Caco-2 (cell line): ENCODE results near the gene ARSB. TPM values are rescaled to one million over a fixed set of nuclear protein-coding genes. Genes with fewer than 3 reads are reported as not detected.
"Not testable (repeated sequence)": the region's sequence is repeated elsewhere in the genome, so short reads cannot be mapped to it uniquely, and the experiment has no call there.

Source experiments
- BruUV-seq: library from RNA; stranded (reverse); fragments of 400-500 nt; replicated peaks from 2 replicates; lab custom pipeline; 2021; lab: Mats Ljungman, UMichigan
- CTCF ChIA-PET: fragments of 300-600 bp; sonication (Branson Sonifier 250); formaldehyde crosslinking; loops from one replicate; lab custom pipeline; 2022; ENCODE audit warnings: antibody characterized with exemption; lab: Charles Lee
- POLR2A ChIA-PET: fragments of 300-600 bp; sonication (Branson Sonifier 250); formaldehyde crosslinking; loops from one replicate; lab custom pipeline; 2022; ENCODE audit warnings: antibody characterized with exemption; lab: Charles Lee
- DNase-seq, 2 experiments: peaks; one replicate each; pipeline versions ENCODE4 v3.0.0 to v3.0.0-alpha.2; 2020 to 2022
- H3K27me3 ChIP-seq: replicated peaks from 2 replicates; pipeline ENCODE4 v1.6.0; 2011; ENCODE audit warnings: low read length; ENCODE audit not compliant: control insufficient read depth, insufficient read depth
- H3K36me3 ChIP-seq: 2 replicates; pipeline ENCODE4 v1.5.1; 2011; ENCODE audit warnings: low read length; ENCODE audit not compliant: control insufficient read depth, insufficient read depth
- H3K4me1 ChIP-seq: fragments of 250-450 bp; sonication (Bioruptor Pico); 2 replicates; pipeline ENCODE4 v1.5.1; 2020; ENCODE audit warnings: mild to moderate bottlenecking
- H3K4me3 ChIP-seq: 2 replicates; pipeline ENCODE4 v1.5.1; 2011; ENCODE audit warnings: low read depth, mild to moderate bottlenecking, control low read depth, low read length
- H3K9me3 ChIP-seq: fragments of 250-450 bp; sonication (Bioruptor Pico); 2 replicates; pipeline ENCODE4 v1.5.1; 2020; ENCODE audit warnings: mild to moderate bottlenecking, moderate library complexity
- H3K27ac Mint-ChIP-seq: one replicate; pipeline ENCODE4 v1.8.0; 2022; ENCODE audit warnings: mixed read lengths; ENCODE audit not compliant: unreplicated experiment
- H3K27me3 Mint-ChIP-seq: one replicate; pipeline ENCODE4 v1.8.0; 2022; ENCODE audit warnings: mixed read lengths; ENCODE audit not compliant: insufficient read depth, unreplicated experiment
- H3K36me3 Mint-ChIP-seq: one replicate; pipeline ENCODE4 v1.8.0; 2022; ENCODE audit warnings: mild to moderate bottlenecking, mixed read lengths; ENCODE audit not compliant: insufficient read depth, unreplicated experiment
- H3K4me1 Mint-ChIP-seq: one replicate; pipeline ENCODE4 v1.8.0; 2022; ENCODE audit warnings: low read depth, mixed read lengths; ENCODE audit not compliant: unreplicated experiment
- H3K4me3 Mint-ChIP-seq: one replicate; pipeline ENCODE4 v1.8.0; 2022; ENCODE audit warnings: mild to moderate bottlenecking, moderate library complexity, mixed read lengths; ENCODE audit not compliant: unreplicated experiment
- H3K9me3 Mint-ChIP-seq: one replicate; pipeline ENCODE4 v1.8.0; 2022; ENCODE audit warnings: mixed read lengths; ENCODE audit not compliant: unreplicated experiment
- intact Hi-C: fragments of 100-400 bp; cut with micrococcal nuclease; formaldehyde crosslinking; loops from one replicate; pipeline ENCODE4 v1.10.0; 2022; ENCODE audit not compliant: unreplicated experiment
- total RNA-seq: library from RNA; stranded (reverse); gene quantifications from 2 replicates; pipeline ENCODE4 v1.2.3, GENCODE V29; 2022
- TF ChIP-seq, protein P1 (sequence below), 2 experiments: fragments of 200-600 bp in 1 of 2; IDR thresholded peaks; 1 replicate in 1 of 2; 2 replicates in 1 of 2; pipeline versions ENCODE4 v1.5.1 to v1.8.0; 2011 to 2022; ENCODE audit warnings: antibody characterized with exemption in 1 of 2, control low read depth in 1 of 2, inconsistent platforms in 1 of 2, low read depth in 1 of 2, low read length in 1 of 2, mild to moderate bottlenecking in 1 of 2, moderate library complexity in 1 of 2; ENCODE audit not compliant: insufficient read depth in 1 of 2, severe bottlenecking in 1 of 2, unreplicated experiment in 1 of 2

ARSB gene
- total RNA-seq, 1 experiment from 2014 or later, result 17.4 TPM

DNA sequence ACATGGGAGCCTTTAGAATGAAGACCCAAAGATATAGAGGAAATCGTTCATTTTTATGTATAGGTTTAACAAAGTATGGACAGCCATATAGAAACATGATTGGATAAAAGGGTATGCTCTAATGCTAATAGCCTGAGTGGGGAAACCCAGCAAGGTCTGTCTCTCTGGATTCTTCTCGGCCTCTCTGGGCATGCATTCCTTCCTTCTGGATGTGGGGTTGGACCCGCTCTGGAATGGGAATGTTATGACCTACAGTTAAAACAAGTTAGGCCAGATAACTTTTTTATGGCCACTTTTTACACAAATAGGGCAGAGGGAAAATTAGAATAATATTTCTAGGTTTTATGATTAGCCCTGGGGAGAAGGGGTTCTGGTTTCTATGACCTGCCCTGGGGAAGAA, 103.2 kb downstream of the ARSB start:
- no peak overlapping the region for H3K4me3 Mint-ChIP-seq
- H3K36me3 Mint-ChIP-seq, result no peaks in the 10 kb centered on the region
- Histone ChIP-seq H3K36me3 (no peaks in the 10 kb centered on the region), H3K4me3 (no peak overlapping the region), H3K4me1 (no peaks in the 10 kb centered on the region), H3K27me3 (no peaks in the 10 kb centered on the region), H3K9me3 (no peaks in the 10 kb centered on the region)
- CTCF ChIA-PET, result interaction anchor here (1.4 kb wide), 1 partner anchor 17 kb away, joined by 6 read pairs; no protein-coding TSS in a partner anchor
- no peaks in the 10 kb centered on the region for H3K27me3 Mint-ChIP-seq
- DNase-seq, result peak in 1 of 2 experiments; percentile 56
- POLR2A ChIA-PET, result no interaction called here
- BruUV-seq, result no TSS peak
- TF ChIP-seq, protein P1, sequence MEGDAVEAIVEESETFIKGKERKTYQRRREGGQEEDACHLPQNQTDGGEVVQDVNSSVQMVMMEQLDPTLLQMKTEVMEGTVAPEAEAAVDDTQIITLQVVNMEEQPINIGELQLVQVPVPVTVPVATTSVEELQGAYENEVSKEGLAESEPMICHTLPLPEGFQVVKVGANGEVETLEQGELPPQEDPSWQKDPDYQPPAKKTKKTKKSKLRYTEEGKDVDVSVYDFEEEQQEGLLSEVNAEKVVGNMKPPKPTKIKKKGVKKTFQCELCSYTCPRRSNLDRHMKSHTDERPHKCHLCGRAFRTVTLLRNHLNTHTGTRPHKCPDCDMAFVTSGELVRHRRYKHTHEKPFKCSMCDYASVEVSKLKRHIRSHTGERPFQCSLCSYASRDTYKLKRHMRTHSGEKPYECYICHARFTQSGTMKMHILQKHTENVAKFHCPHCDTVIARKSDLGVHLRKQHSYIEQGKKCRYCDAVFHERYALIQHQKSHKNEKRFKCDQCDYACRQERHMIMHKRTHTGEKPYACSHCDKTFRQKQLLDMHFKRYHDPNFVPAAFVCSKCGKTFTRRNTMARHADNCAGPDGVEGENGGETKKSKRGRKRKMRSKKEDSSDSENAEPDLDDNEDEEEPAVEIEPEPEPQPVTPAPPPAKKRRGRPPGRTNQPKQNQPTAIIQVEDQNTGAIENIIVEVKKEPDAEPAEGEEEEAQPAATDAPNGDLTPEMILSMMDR (IDR thresholded peaks at IDR 0.05; ENCODE audit: insufficient read depth in 1 of 2, low read depth in 1 of 2, low read length in 1 of 2, severe bottlenecking in 1 of 2, unreplicated experiment in 1 of 2), result no peak
- intact Hi-C loops, result no loop called here
- peaks cover 7% of the 10 kb centered on the region for H3K4me1 Mint-ChIP-seq
- H3K9me3 Mint-ChIP-seq, result no peaks in the 10 kb centered on the region
- no peak overlapping the region for H3K27ac Mint-ChIP-seq

DNA sequence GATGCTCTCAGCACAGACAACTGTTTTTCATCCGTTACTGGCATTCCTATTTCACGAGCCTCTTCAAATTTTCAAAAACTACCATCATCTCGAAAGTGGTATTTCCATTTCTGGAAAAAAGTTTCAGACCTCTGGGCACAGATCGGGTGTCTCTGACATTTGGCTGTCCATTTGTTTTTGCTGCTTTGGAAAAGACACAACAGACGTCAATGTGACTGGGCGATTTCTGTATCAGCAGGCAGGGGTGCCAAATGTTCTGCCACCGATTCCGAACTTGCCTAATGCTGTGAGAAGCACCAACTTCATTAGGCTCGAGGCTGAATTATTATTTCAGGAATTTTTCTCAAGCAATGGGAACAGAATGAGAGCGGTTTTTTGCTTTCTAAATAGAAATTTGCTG, 105.6 kb downstream of the ARSB start:
- no peak overlapping the region for H3K4me3 ChIP-seq
- CTCF ChIA-PET, result no interaction called here
- POLR2A ChIA-PET, result interaction anchor here (0.7 kb wide), 1 partner anchor 37 kb away, joined by 3 read pairs; no protein-coding TSS in a partner anchor
- TF ChIP-seq, protein P1 (IDR thresholded peaks at IDR 0.05; ENCODE audit: insufficient read depth in 1 of 2, low read depth in 1 of 2, low read length in 1 of 2, severe bottlenecking in 1 of 2, unreplicated experiment in 1 of 2), result no peak
- H3K9me3 Mint-ChIP-seq, result no peaks in the 10 kb centered on the region
- H3K9me3 ChIP-seq, result no peaks in the 10 kb centered on the region
- no peaks in the 10 kb centered on the region for H3K36me3 Mint-ChIP-seq
- no TSS peak for BruUV-seq
- no peaks in the 10 kb centered on the region for H3K27me3 ChIP-seq
- no peak overlapping the region for H3K27ac Mint-ChIP-seq
- DNase-seq, result no peak
- intact Hi-C loops, result loop anchor here (2.0 kb wide), 1 partner anchor 21 kb away; no protein-coding TSS in a partner anchor
- peaks cover 7% of the 10 kb centered on the region for H3K4me1 Mint-ChIP-seq
- no peaks in the 10 kb centered on the region for H3K27me3 Mint-ChIP-seq
- no peak overlapping the region for H3K4me3 Mint-ChIP-seq
- H3K36me3 ChIP-seq, result no peaks in the 10 kb centered on the region
- no peaks in the 10 kb centered on the region for H3K4me1 ChIP-seq

DNA sequence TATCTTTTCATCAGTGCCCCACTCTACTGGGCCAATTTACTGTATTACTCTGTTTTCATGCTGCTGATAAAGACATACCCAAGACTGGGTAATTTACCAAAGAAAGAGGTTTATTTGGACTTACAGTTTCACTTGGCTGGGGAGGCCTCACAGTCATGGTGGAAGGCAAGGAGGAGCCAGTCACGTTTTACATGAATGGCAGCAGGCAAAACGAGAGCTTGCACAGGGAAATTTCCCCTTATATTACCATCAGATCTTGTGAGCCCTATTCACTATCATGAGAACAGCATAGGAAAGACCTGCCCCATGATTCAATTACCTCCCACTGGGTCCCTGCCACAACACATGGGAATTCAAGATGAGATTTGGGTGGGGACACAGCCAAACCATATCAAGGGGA, 119.0 kb downstream of the ARSB start:
- H3K4me3 ChIP-seq, DNase-seq, H3K27me3 ChIP-seq, intact Hi-C loops, H3K4me1 Mint-ChIP-seq, H3K27me3 Mint-ChIP-seq, H3K36me3 Mint-ChIP-seq, H3K4me1 ChIP-seq, H3K36me3 ChIP-seq, H3K4me3 Mint-ChIP-seq, POLR2A ChIA-PET, CTCF ChIA-PET, BruUV-seq, H3K9me3 ChIP-seq: not testable (repeated sequence)
- peaks cover 27% of the 10 kb centered on the region for H3K9me3 Mint-ChIP-seq
- H3K27ac Mint-ChIP-seq, result peak overlapping the region; percentile 31
